Gastroesophageal sphincter (tissue), 4 donors: Measurements from ENCODE around the gene GNG11. TPM values are rescaled to one million over a fixed set of nuclear protein-coding genes. Genes with fewer than 3 reads are reported as not detected.

ENCODE experiments used
- ATAC-seq: fragments of 150-250 bp; one replicate; pipeline ENCODE4 v1.9.1; 2016; ENCODE audit warnings: mild to moderate bottlenecking, moderate library complexity
- H3K27ac ChIP-seq, 4 donors: fragments of 200-600 bp; sonication (generic) in 3 of 4; 1 replicate in 3 of 4; 2 replicates in 1 of 4; pipeline ENCODE4 v1.5.1; 2016 to 2019
- H3K27me3 ChIP-seq: fragments of 200-600 bp; sonication (generic); one replicate; pipeline ENCODE4 v1.5.1; 2019
- H3K36me3 ChIP-seq, 2 donors: fragments of 200-600 bp; sonication (generic); one replicate each; pipeline ENCODE4 v1.5.1; 2019; ENCODE audit warnings: control low read depth in 1 of 2
- H3K4me1 ChIP-seq, 3 donors: fragments of 200-600 bp; sonication (generic); 1 replicate in 2 of 3; 2 replicates in 1 of 3; pipeline ENCODE4 v1.5.1; 2016 to 2019; ENCODE audit warnings: control low read depth in 2 of 3
- H3K4me3 ChIP-seq, 2 donors: fragments of 200-600 bp; sonication (generic); one replicate each; pipeline ENCODE4 v1.5.1; 2019; ENCODE audit warnings: mild to moderate bottlenecking in 1 of 2, moderate library complexity in 1 of 2
- H3K9me3 ChIP-seq, 3 donors: fragments of 200-600 bp; sonication (generic); one replicate each; pipeline ENCODE4 v1.5.1; 2017 to 2019; ENCODE audit warnings: control low read depth in 2 of 3
- EP300 ChIP-seq: sonication (generic); formaldehyde crosslinking; IDR thresholded peaks from one replicate; pipeline ENCODE4 v1.6.1; 2017; ENCODE audit warnings: antibody characterized with exemption, mild to moderate bottlenecking
- POLR2A ChIP-seq, 2 donors: fragments of 450-650 bp; IDR thresholded peaks; one replicate each; pipeline ENCODE4 v1.6.1; 2017; ENCODE audit warnings: antibody characterized with exemption in 2 of 2, mild to moderate bottlenecking in 2 of 2, moderate library complexity in 1 of 2
- POLR2AphosphoS5 ChIP-seq: sonication (generic); formaldehyde crosslinking; IDR thresholded peaks from one replicate; pipeline ENCODE4 v1.6.1; 2017; ENCODE audit warnings: antibody characterized with exemption
- WGBS, 2 donors: methylation state at CpG; one replicate each; pipeline ENCODE4 v1.1.5; 2018; ENCODE audit warnings: low coverage in 1 of 2; 5-methylcytosine and 5-hydroxymethylcytosine counted together
- total RNA-seq, 4 donors: library from RNA; depleted of rRNA; stranded (reverse); fragments of >200 nt; gene quantifications; one replicate each; pipeline ENCODE4 v1.1.0, GENCODE V29; 2016
- TF ChIP-seq, protein P1 (sequence below), 4 experiments: fragments of 200-600 bp in 2 of 4; fragments of 450-650 bp in 2 of 4; sonication (generic) in 1 of 4; IDR thresholded peaks; one replicate each; pipeline ENCODE4 v1.5.1; 2017 to 2019; ENCODE audit warnings: antibody characterized with exemption in 4 of 4, mild to moderate bottlenecking in 2 of 4, moderate library complexity in 2 of 4

The GNG11 gene
- total RNA-seq, 4 donors from 2014 or later = 14.2 to 36.5 (median 26.1) TPM

- WGBS, 2 donors = 61 to 69% methylated on average over 3 of the region's 3 CpGs
- no peak for TF ChIP-seq POLR2AphosphoS5
- TF ChIP-seq POLR2A (IDR thresholded peaks at IDR 0.05) = no peak
- no peak for TF ChIP-seq EP300
- TF ChIP-seq, protein P1, sequence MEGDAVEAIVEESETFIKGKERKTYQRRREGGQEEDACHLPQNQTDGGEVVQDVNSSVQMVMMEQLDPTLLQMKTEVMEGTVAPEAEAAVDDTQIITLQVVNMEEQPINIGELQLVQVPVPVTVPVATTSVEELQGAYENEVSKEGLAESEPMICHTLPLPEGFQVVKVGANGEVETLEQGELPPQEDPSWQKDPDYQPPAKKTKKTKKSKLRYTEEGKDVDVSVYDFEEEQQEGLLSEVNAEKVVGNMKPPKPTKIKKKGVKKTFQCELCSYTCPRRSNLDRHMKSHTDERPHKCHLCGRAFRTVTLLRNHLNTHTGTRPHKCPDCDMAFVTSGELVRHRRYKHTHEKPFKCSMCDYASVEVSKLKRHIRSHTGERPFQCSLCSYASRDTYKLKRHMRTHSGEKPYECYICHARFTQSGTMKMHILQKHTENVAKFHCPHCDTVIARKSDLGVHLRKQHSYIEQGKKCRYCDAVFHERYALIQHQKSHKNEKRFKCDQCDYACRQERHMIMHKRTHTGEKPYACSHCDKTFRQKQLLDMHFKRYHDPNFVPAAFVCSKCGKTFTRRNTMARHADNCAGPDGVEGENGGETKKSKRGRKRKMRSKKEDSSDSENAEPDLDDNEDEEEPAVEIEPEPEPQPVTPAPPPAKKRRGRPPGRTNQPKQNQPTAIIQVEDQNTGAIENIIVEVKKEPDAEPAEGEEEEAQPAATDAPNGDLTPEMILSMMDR (IDR thresholded peaks at IDR 0.05) = no peak
- Histone ChIP-seq H3K4me3 (no peak overlapping the region), H3K4me1 (no peaks in the 10 kb centered on the region), H3K27me3 (no peaks in the 10 kb centered on the region), H3K27ac (no peak overlapping the region), H3K9me3 (no peaks in the 10 kb centered on the region), H3K36me3 (no peaks in the 10 kb centered on the region)
- no peak for ATAC-seq
Observed at GRCh38 chr7:93958216-93958615, 36.7 kb downstream of the GNG11 start.

DNA sequence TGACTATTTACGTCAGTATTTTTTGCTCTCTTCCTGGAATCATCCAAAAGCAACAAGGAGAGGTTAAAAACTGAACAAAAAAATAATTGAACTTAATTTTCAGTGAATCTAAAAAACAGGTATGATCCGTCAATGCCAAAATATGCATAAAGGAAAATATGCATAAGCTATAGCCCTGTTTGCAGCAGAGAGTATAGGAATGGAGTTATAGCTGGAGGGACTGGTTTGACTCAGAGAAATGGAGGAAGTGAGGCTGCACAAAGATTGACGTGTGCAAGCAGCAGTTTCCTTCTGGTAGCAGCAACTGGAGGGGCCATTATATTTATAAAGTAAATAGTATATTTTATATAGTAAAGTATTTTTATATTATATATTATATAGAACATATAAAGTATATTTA, 37.1 kb downstream of the GNG11 start:
- Histone ChIP-seq H3K27me3 (no peaks in the 10 kb centered on the region), H3K9me3 (no peaks in the 10 kb centered on the region), H3K27ac (no peak overlapping the region), H3K36me3 (no peaks in the 10 kb centered on the region), H3K4me3 (no peak overlapping the region), H3K4me1 (no peaks in the 10 kb centered on the region)
- WGBS, 2 donors = 72 to 96% methylated on average over 3 of the region's 3 CpGs
- TF ChIP-seq, protein P1 (IDR thresholded peaks at IDR 0.05) = no peak
- TF ChIP-seq POLR2A (IDR thresholded peaks at IDR 0.05) (no peak), POLR2AphosphoS5 (no peak), EP300 (no peak)
- no peak for ATAC-seq

DNA sequence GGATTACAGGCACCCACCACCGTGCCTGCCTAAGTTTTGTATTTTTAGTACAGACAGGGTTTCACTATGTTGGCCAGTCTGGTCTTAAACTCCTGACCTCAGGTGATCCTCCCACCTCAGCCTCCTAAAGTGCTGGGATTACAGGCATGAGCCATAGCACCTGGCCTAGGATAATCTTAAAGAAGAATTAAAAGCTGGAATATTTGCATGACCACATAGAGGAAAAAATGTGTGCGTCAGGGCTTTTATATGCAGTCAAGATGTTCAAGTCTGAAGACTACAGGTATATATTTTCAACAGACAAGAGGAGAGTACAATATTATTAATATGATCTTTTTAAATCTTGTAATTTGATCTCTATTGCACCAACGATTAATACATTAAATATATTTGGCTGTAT, 39.5 kb downstream of the GNG11 start:
- Histone ChIP-seq H3K9me3 (no peaks in the 10 kb centered on the region), H3K4me1 (no peaks in the 10 kb centered on the region), H3K27me3 (no peaks in the 10 kb centered on the region), H3K27ac (no peak overlapping the region), H3K4me3 (no peak overlapping the region), H3K36me3 (no peaks in the 10 kb centered on the region)
- no peak for TF ChIP-seq POLR2A (IDR thresholded peaks at IDR 0.05)
- TF ChIP-seq, protein P1 (IDR thresholded peaks at IDR 0.05) = no peak
- no peak for TF ChIP-seq POLR2AphosphoS5
- WGBS, 2 donors = 86 to 87% methylated on average over 3 of the region's 3 CpGs
- ATAC-seq = no peak

- ATAC-seq = no peak
- H3K27me3 ChIP-seq = no peaks in the 10 kb centered on the region
- H3K36me3 ChIP-seq = no peaks in the 10 kb centered on the region
- H3K9me3 ChIP-seq = no peaks in the 10 kb centered on the region
- TF ChIP-seq, protein P1 (IDR thresholded peaks at IDR 0.05) = no peak
- no peak for TF ChIP-seq EP300
- no peak for TF ChIP-seq POLR2AphosphoS5
- no peak for TF ChIP-seq POLR2A (IDR thresholded peaks at IDR 0.05)
- no peaks in the 10 kb centered on the region for H3K4me1 ChIP-seq
- 93 to 97% methylated on average over 5 of the region's 5 CpGs for WGBS, 2 donors
- H3K4me3 ChIP-seq = no peak overlapping the region
- no peak overlapping the region for H3K27ac ChIP-seq
Observed at GRCh38 chr7:93964262-93964661, 42.7 kb downstream of the GNG11 start.

DNA sequence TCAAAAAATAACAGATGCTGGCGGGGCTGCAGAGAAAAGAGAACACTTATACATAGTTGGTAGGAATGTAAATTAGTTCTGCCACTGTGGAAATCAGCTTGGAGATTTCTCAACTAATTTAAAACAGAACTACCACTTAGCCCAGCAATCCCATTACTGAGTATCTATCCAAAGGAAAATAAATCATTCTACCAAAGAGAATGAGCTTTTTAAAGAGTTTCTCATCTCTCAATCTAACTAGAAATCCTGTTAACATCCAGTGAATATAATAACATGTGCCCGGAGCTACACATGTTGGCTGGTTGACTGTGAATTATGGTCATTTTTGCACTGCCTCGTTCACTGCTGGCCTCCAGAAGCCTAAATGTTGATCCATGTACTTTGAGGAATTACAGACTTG, 43.3 kb downstream of the GNG11 start:
- WGBS, 2 donors = 74 to 100% methylated on average over 1 to 3 of the region's 3 CpGs
- no peak overlapping the region for H3K4me3 ChIP-seq
- H3K9me3 ChIP-seq = no peaks in the 10 kb centered on the region
- no peaks in the 10 kb centered on the region for H3K36me3 ChIP-seq
- H3K27me3 ChIP-seq = no peaks in the 10 kb centered on the region
- no peaks in the 10 kb centered on the region for H3K4me1 ChIP-seq
- no peak for ATAC-seq
- TF ChIP-seq, protein P1 (IDR thresholded peaks at IDR 0.05) = no peak
- no peak for TF ChIP-seq POLR2A (IDR thresholded peaks at IDR 0.05)
- no peak for TF ChIP-seq POLR2AphosphoS5
- TF ChIP-seq EP300 = no peak
- no peak overlapping the region for H3K27ac ChIP-seq
